Neural cell (in vitro differentiated cells): ENCODE data around the gene PKHD1. TPM values are rescaled to one million over a fixed set of nuclear protein-coding genes. Genes with fewer than 3 reads are reported as not detected.

Source experiments
- H2AFZ ChIP-seq: fragments of 200-600, 300-800 bp; sonication (generic), shearing (Covaris generic); 2 replicates; pipeline ENCODE4 v1.6.0; 2014; ENCODE audit warnings: low read depth, mild to moderate bottlenecking, antibody characterized with exemption, low read length, moderate library complexity
- H3F3A ChIP-seq: fragments of 200-600 bp; shearing (Covaris generic); 2 replicates; pipeline ENCODE4 v1.6.1; 2016; ENCODE audit warnings: mild to moderate bottlenecking, moderate library complexity, mixed read lengths, antibody characterized with exemption, low read length; ENCODE audit not compliant: insufficient read depth, poor library complexity, severe bottlenecking
- H3K27ac ChIP-seq: fragments of 200-600, 300-800 bp; sonication (generic), shearing (Covaris generic); 2 replicates; pipeline ENCODE4 v1.5.1; 2014; ENCODE audit warnings: mild to moderate bottlenecking, low read length, moderate library complexity
- H3K27me3 ChIP-seq: fragments of 300-800, 200-600 bp; sonication (generic), shearing (Covaris generic); 2 replicates; pipeline ENCODE4 v1.6.0; 2014; ENCODE audit warnings: mild to moderate bottlenecking, low read depth, low read length, moderate library complexity; ENCODE audit not compliant: insufficient read depth
- H3K36me3 ChIP-seq: fragments of 300-800, 200-600 bp; sonication (generic), shearing (Covaris generic); 2 replicates; pipeline ENCODE4 v1.5.1; 2014; ENCODE audit warnings: mild to moderate bottlenecking, antibody characterized with exemption, low read length, moderate library complexity; ENCODE audit not compliant: insufficient read depth
- H3K4me2 ChIP-seq: fragments of 300-800, 200-600 bp; sonication (generic), shearing (Covaris generic); 2 replicates; pipeline ENCODE4 v1.6.0; 2014; ENCODE audit warnings: mild to moderate bottlenecking, low read length
- H3K4me3 ChIP-seq: fragments of 300-800, 200-600 bp; sonication (generic), shearing (Covaris generic); 2 replicates; pipeline ENCODE4 v1.5.1; 2014; ENCODE audit warnings: mild to moderate bottlenecking, low read length, moderate library complexity
- H3K79me2 ChIP-seq: fragments of 200-600 bp; shearing (Covaris generic); replicated peaks from 2 replicates; pipeline ENCODE4 v1.6.0; 2014; ENCODE audit warnings: mild to moderate bottlenecking, low read length, moderate library complexity; ENCODE audit not compliant: insufficient read depth
- H3K9ac ChIP-seq: fragments of 300-800, 200-600 bp; sonication (generic), shearing (Covaris generic); 2 replicates; pipeline ENCODE4 v1.6.1; 2016; ENCODE audit warnings: mild to moderate bottlenecking, low read length, mixed read lengths
- H3K9me2 ChIP-seq: fragments of 200-600 bp; shearing (Covaris generic); 2 replicates; pipeline ENCODE4 v1.6.1; 2016; ENCODE audit warnings: mild to moderate bottlenecking, low read length, mixed read lengths; ENCODE audit not compliant: insufficient read depth
- H3K9me3 ChIP-seq: fragments of 200-600, 300-800 bp; sonication (generic), shearing (Covaris generic); 2 replicates; pipeline ENCODE4 v1.6.1; 2016; ENCODE audit warnings: mild to moderate bottlenecking, mixed run types, low read length, moderate library complexity, mixed read lengths
- H4K20me1 ChIP-seq: fragments of 200-600 bp; shearing (Covaris generic); 2 replicates; pipeline ENCODE4 v1.6.1; 2016; ENCODE audit warnings: mild to moderate bottlenecking, mixed run types; ENCODE audit not compliant: insufficient read depth
- CTCF ChIP-seq: fragments of 450-650 bp; IDR thresholded peaks from 2 replicates; pipeline ENCODE4 v1.5.1; 2014; ENCODE audit warnings: antibody characterized with exemption, mild to moderate bottlenecking, moderate library complexity; ENCODE audit not compliant: poor library complexity, severe bottlenecking
- EP300 ChIP-seq: fragments of 450-650 bp; conservative IDR thresholded peaks from 2 replicates; pipeline ENCODE4 v1.6.1; 2014; ENCODE audit warnings: antibody characterized with exemption, mild to moderate bottlenecking, moderate library complexity; ENCODE audit not compliant: poor library complexity, severe bottlenecking
- EZH2 ChIP-seq: fragments of 200-600, 300-800 bp; shearing (Covaris generic), sonication (generic); IDR thresholded peaks from 2 replicates; pipeline ENCODE4 v1.6.1; 2014; ENCODE audit warnings: antibody characterized with exemption, low read length, borderline replicate concordance, mild to moderate bottlenecking; ENCODE audit not compliant: insufficient read depth, poor library complexity, severe bottlenecking
- MXI1 ChIP-seq: fragments of 450-650 bp; conservative IDR thresholded peaks from 2 replicates; pipeline ENCODE4 v1.6.1; 2014; ENCODE audit warnings: antibody characterized with exemption, mild to moderate bottlenecking; ENCODE audit not compliant: poor library complexity, severe bottlenecking
- POLR2AphosphoS5 ChIP-seq: IDR thresholded peaks from 2 replicates; pipeline ENCODE4 v1.6.1; 2012
- RAD21 ChIP-seq: fragments of 450-650 bp; conservative IDR thresholded peaks from 2 replicates; pipeline ENCODE4 v1.6.1; 2014; ENCODE audit warnings: antibody characterized with exemption, mild to moderate bottlenecking, moderate library complexity
- REST ChIP-seq: IDR thresholded peaks from 2 replicates; pipeline ENCODE4 v1.6.1; 2012; ENCODE audit warnings: borderline replicate concordance
- SMC3 ChIP-seq: fragments of 450-650 bp; conservative IDR thresholded peaks from 2 replicates; pipeline ENCODE4 v1.6.1; 2014; ENCODE audit warnings: antibody characterized with exemption, mild to moderate bottlenecking, moderate library complexity; ENCODE audit not compliant: poor library complexity
- TAF1 ChIP-seq: IDR thresholded peaks from 2 replicates; pipeline ENCODE4 v1.6.1; 2012; ENCODE audit warnings: low read depth
- polyA plus RNA-seq: library from polyadenylated mRNA; depleted of rRNA; stranded (reverse); fragments of >200 nt; gene quantifications from 2 replicates; pipeline ENCODE4 v1.2.3, GENCODE V29; 2014

PKHD1 gene
- polyA plus RNA-seq, 1 donor from 2014 or later, result not detected

GRCh38 chr6:52134011-52134410, 46.6 kb upstream of the PKHD1 start:
- Histone ChIP-seq H3K4me2 (no peak overlapping the region), H3K27me3 (no peaks in the 10 kb centered on the region), H3K9ac (no peak overlapping the region), H2AFZ (no peak overlapping the region), H3K4me3 (no peak overlapping the region), H3F3A (no peaks in the 10 kb centered on the region), H3K9me3 (no peaks in the 10 kb centered on the region), H3K36me3 (no peaks in the 10 kb centered on the region), H3K27ac (no peak overlapping the region), H4K20me1 (no peaks in the 10 kb centered on the region), H3K9me2 (no peaks in the 10 kb centered on the region), H3K79me2 (no peaks in the 10 kb centered on the region)
- no peak for TF ChIP-seq CTCF
- TF ChIP-seq POLR2AphosphoS5, result no peak
- no peak for TF ChIP-seq EP300
- TF ChIP-seq REST, result no peak
- TF ChIP-seq EZH2, result no peak
- TF ChIP-seq MXI1, result no peak
- no peak for TF ChIP-seq RAD21
- no peak for TF ChIP-seq TAF1
- no peak for TF ChIP-seq SMC3

GRCh38 chr6:52133324-52133723, 45.9 kb upstream of the PKHD1 start:
- Histone ChIP-seq H4K20me1 (no peaks in the 10 kb centered on the region), H3K4me3 (no peak overlapping the region), H3K9me3 (no peaks in the 10 kb centered on the region), H3K4me2 (no peak overlapping the region), H3K9ac (no peak overlapping the region), H3F3A (no peaks in the 10 kb centered on the region), H3K79me2 (no peaks in the 10 kb centered on the region), H2AFZ (no peak overlapping the region), H3K27me3 (no peaks in the 10 kb centered on the region), H3K9me2 (no peaks in the 10 kb centered on the region), H3K27ac (no peak overlapping the region), H3K36me3 (no peaks in the 10 kb centered on the region)
- TF ChIP-seq SMC3 (no peak), MXI1 (no peak), REST (no peak), POLR2AphosphoS5 (no peak), CTCF (no peak), EP300 (no peak), EZH2 (no peak), RAD21 (no peak), TAF1 (no peak)
